Measurements from ENCODE around the gene C16orf92.
A peak's percentile ranks its signal among the peaks of the same experiment; 100 is the strongest.

The C16orf92 gene

GRCh38 chr16:30006095-30006473 is 16.9 kb upstream of the C16orf92 start:
- H4K8ac ChIP-seq (ENCODE audit: low read depth, low read length): no peak overlapping the region
- H3K23ac ChIP-seq (ENCODE audit: low read length): no peak overlapping the region
- peaks cover 2% of the 10 kb centered on the region for H3K36me3 ChIP-seq (ENCODE audit: control insufficient read depth, insufficient read depth, low read length)
- no peak overlapping the region for H2BK5ac ChIP-seq (ENCODE audit: low read length)
- H3K79me2 ChIP-seq (ENCODE audit: control insufficient read depth, insufficient read depth, low read length): no peaks in the 10 kb centered on the region
- H3K79me1 ChIP-seq (ENCODE audit: low read length): no peaks in the 10 kb centered on the region
- H3K4me2 ChIP-seq (ENCODE audit: low read length): no peak overlapping the region
- no peak overlapping the region for H3K4me3 ChIP-seq (ENCODE audit: low read length)
- no peak for DNase-seq
- no peak overlapping the region for H3K56ac ChIP-seq (ENCODE audit: low read length)
- H3K18ac ChIP-seq (ENCODE audit: low read length): no peak overlapping the region
- H3K27ac ChIP-seq (ENCODE audit: low read depth, low read length): no peak overlapping the region
- no peaks in the 10 kb centered on the region for H3K4me1 ChIP-seq (ENCODE audit: control insufficient read depth, low read depth, low read length)
- no CpG with 5 or more reads among the region's 18 CpGs for WGBS (ENCODE audit: extremely low coverage, insufficient coverage, low lambda C conversion rate)
- no peak overlapping the region for H3K4ac ChIP-seq (ENCODE audit: low read depth, low read length)
- no peak overlapping the region for H2BK120ac ChIP-seq (ENCODE audit: low read depth, low read length)
- no peaks in the 10 kb centered on the region for H3K27me3 ChIP-seq (ENCODE audit: insufficient read depth, low read length, poor library complexity)
- no peak overlapping the region for H4K5ac ChIP-seq (ENCODE audit: low read length)
- H2AK5ac ChIP-seq (ENCODE audit: low read length): no peak overlapping the region
- no peak overlapping the region for H3K9ac ChIP-seq (ENCODE audit: low read length)
- H2BK15ac ChIP-seq (replicated peaks; ENCODE audit: low read depth): no peak overlapping the region

DNA sequence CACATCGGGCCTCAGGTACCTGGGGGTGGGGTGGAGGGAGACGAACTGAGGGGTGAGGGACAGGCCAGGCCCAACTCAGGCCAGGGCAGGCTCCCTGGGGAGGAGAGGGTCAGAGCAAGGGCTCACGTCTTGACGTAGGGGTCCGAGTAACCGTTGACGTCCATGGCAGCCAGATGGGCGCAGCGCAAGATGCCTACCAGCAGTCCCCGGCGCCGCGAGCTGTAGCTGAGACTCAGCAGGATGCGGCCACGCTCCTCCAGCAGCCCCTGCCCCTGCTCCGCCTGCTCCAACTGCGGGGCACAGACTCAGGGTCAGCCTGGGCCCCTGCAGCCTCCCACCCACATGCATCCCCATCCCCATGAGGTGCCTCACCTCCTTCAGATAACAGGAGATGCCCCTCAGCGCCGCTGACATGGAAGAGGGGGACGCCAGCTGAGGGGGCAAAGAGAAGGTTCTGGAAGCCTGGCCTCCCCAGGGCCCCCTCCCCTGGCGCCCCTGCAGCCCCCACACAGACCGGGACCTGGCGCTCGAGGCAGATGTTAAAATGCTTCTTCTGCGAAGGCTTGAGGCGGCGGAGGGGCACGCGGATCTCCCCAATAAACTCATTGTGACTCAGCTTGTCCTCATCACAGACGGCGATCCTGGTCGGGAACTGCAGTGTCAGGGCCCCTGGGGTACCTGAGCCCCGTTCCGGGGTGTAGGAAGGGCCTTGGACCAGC is 16.2 kb upstream of the C16orf92 start:
- no peak overlapping the region for H4K5ac ChIP-seq (ENCODE audit: low read length)
- DNase-seq: no peak
- H2BK5ac ChIP-seq (ENCODE audit: low read length): no peak overlapping the region
- no peak overlapping the region for H3K56ac ChIP-seq (ENCODE audit: low read length)
- no peak overlapping the region for H3K23ac ChIP-seq (ENCODE audit: low read length)
- H3K18ac ChIP-seq (ENCODE audit: low read length): no peak overlapping the region
- H3K27ac ChIP-seq (ENCODE audit: low read depth, low read length): no peak overlapping the region
- no peak overlapping the region for H3K4ac ChIP-seq (ENCODE audit: low read depth, low read length)
- H3K36me3 ChIP-seq (ENCODE audit: control insufficient read depth, insufficient read depth, low read length): peaks cover 2% of the 10 kb centered on the region
- no peak overlapping the region for H2AK5ac ChIP-seq (ENCODE audit: low read length)
- no peaks in the 10 kb centered on the region for H3K79me2 ChIP-seq (ENCODE audit: control insufficient read depth, insufficient read depth, low read length)
- WGBS (ENCODE audit: extremely low coverage, insufficient coverage, low lambda C conversion rate): no CpG with 5 or more reads among the region's 34 CpGs
- no peaks in the 10 kb centered on the region for H3K27me3 ChIP-seq (ENCODE audit: insufficient read depth, low read length, poor library complexity)
- no peak overlapping the region for H3K4me2 ChIP-seq (ENCODE audit: low read length)
- no peaks in the 10 kb centered on the region for H3K79me1 ChIP-seq (ENCODE audit: low read length)
- no peaks in the 10 kb centered on the region for H3K4me1 ChIP-seq (ENCODE audit: control insufficient read depth, low read depth, low read length)
- H2BK15ac ChIP-seq (replicated peaks; ENCODE audit: low read depth): no peak overlapping the region
- no peak overlapping the region for H2BK120ac ChIP-seq (ENCODE audit: low read depth, low read length)
- H4K8ac ChIP-seq (ENCODE audit: low read depth, low read length): no peak overlapping the region
- no peak overlapping the region for H3K9ac ChIP-seq (ENCODE audit: low read length)
- H3K4me3 ChIP-seq (ENCODE audit: low read length): no peak overlapping the region

DNA sequence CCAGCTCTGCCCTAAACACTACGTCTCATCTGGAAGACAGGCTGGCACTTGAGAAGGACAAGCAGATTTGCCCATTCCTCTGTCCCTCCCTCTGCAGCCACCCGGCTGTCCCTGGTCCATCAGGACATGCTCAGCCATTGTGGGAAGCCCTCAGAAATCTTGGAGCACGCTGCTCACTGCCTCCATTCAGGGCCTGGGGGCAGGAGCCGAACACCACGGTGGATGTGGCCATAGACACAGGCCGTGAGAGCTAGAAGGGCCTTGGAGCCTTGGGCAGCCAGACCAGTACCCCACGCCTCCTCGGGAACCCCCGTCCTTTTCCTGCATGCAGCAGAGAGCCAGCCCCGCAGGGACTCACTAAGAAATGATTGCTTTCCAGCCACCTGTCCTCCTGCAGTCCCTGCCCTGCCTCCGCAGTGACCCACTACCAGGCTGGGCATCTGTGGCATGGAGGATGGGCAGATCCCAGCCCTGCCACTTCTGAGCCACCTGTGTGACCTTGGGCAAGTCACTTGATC is 15.6 kb upstream of the C16orf92 start:
- Histone ChIP-seq H3K4me3 (ENCODE audit: low read length) (no peak overlapping the region), H3K79me2 (ENCODE audit: control insufficient read depth, insufficient read depth, low read length) (no peaks in the 10 kb centered on the region)

GRCh38 chr16:30009085-30009862 is 13.7 kb upstream of the C16orf92 start:
- H4K8ac ChIP-seq (ENCODE audit: low read depth, low read length): no peak overlapping the region
- H3K4ac ChIP-seq (ENCODE audit: low read depth, low read length): no peak overlapping the region
- no peaks in the 10 kb centered on the region for H3K79me2 ChIP-seq (ENCODE audit: control insufficient read depth, insufficient read depth, low read length)
- no CpG with 5 or more reads among the region's 26 CpGs for WGBS (ENCODE audit: extremely low coverage, insufficient coverage, low lambda C conversion rate)
- H3K79me1 ChIP-seq (ENCODE audit: low read length): no peaks in the 10 kb centered on the region
- no peak overlapping the region for H2BK5ac ChIP-seq (ENCODE audit: low read length)
- H3K27ac ChIP-seq (ENCODE audit: low read depth, low read length): no peak overlapping the region
- H3K4me2 ChIP-seq (ENCODE audit: low read length): no peak overlapping the region
- H3K23ac ChIP-seq (ENCODE audit: low read length): no peak overlapping the region
- no peak overlapping the region for H3K9ac ChIP-seq (ENCODE audit: low read length)
- H2AK5ac ChIP-seq (ENCODE audit: low read length): no peak overlapping the region
- no peak overlapping the region for H3K4me3 ChIP-seq (ENCODE audit: low read length)
- no peaks in the 10 kb centered on the region for H3K36me3 ChIP-seq (ENCODE audit: control insufficient read depth, insufficient read depth, low read length)
- no peak overlapping the region for H3K18ac ChIP-seq (ENCODE audit: low read length)
- H3K27me3 ChIP-seq (ENCODE audit: insufficient read depth, low read length, poor library complexity): no peaks in the 10 kb centered on the region
- H3K4me1 ChIP-seq (ENCODE audit: control insufficient read depth, low read depth, low read length): no peaks in the 10 kb centered on the region
- H2BK15ac ChIP-seq (replicated peaks; ENCODE audit: low read depth): no peak overlapping the region
- DNase-seq: no peak
- no peak overlapping the region for H4K5ac ChIP-seq (ENCODE audit: low read length)
- no peak overlapping the region for H2BK120ac ChIP-seq (ENCODE audit: low read depth, low read length)
- H3K56ac ChIP-seq (ENCODE audit: low read length): no peak overlapping the region

More for the DNA sequence above, 15.6 kb upstream of the C16orf92 start:
- Histone ChIP-seq H3K4ac (ENCODE audit: low read depth, low read length) (no peak overlapping the region), H2BK120ac (ENCODE audit: low read depth, low read length) (no peak overlapping the region), H3K27ac (ENCODE audit: low read depth, low read length) (no peak overlapping the region), H3K9ac (ENCODE audit: low read length) (no peak overlapping the region), H4K5ac (ENCODE audit: low read length) (no peak overlapping the region), H2BK15ac (replicated peaks; ENCODE audit: low read depth) (no peak overlapping the region), H4K8ac (ENCODE audit: low read depth, low read length) (no peak overlapping the region), H3K36me3 (ENCODE audit: control insufficient read depth, insufficient read depth, low read length) (peaks cover 2% of the 10 kb centered on the region), H2BK5ac (ENCODE audit: low read length) (no peak overlapping the region), H3K4me2 (ENCODE audit: low read length) (no peak overlapping the region), H3K79me1 (ENCODE audit: low read length) (no peaks in the 10 kb centered on the region), H3K23ac (ENCODE audit: low read length) (no peak overlapping the region), H3K18ac (ENCODE audit: low read length) (no peak overlapping the region), H3K4me1 (ENCODE audit: control insufficient read depth, low read depth, low read length) (no peaks in the 10 kb centered on the region), H3K56ac (ENCODE audit: low read length) (no peak overlapping the region), H2AK5ac (ENCODE audit: low read length) (no peak overlapping the region), H3K27me3 (ENCODE audit: insufficient read depth, low read length, poor library complexity) (no peaks in the 10 kb centered on the region)
- no CpG with 5 or more reads among the region's 11 CpGs for WGBS (ENCODE audit: extremely low coverage, insufficient coverage, low lambda C conversion rate)
- DNase-seq: no peak

- no peaks in the 10 kb centered on the region for H3K36me3 ChIP-seq (ENCODE audit: control insufficient read depth, insufficient read depth, low read length)
- no peak overlapping the region for H3K18ac ChIP-seq (ENCODE audit: low read length)
- no peaks in the 10 kb centered on the region for H3K79me1 ChIP-seq (ENCODE audit: low read length)
- H3K4ac ChIP-seq (ENCODE audit: low read depth, low read length): no peak overlapping the region
- no peak overlapping the region for H4K5ac ChIP-seq (ENCODE audit: low read length)
- H3K56ac ChIP-seq (ENCODE audit: low read length): peak overlapping the region; percentile 40
- peak overlapping the region; percentile 40 for H3K9ac ChIP-seq (ENCODE audit: low read length)
- no peak overlapping the region for H2BK120ac ChIP-seq (ENCODE audit: low read depth, low read length)
- no peak for DNase-seq
- no CpG with 5 or more reads among the region's 34 CpGs for WGBS (ENCODE audit: extremely low coverage, insufficient coverage, low lambda C conversion rate)
- H3K4me3 ChIP-seq (ENCODE audit: low read length): no peak overlapping the region
- H2AK5ac ChIP-seq (ENCODE audit: low read length): no peak overlapping the region
- H3K79me2 ChIP-seq (ENCODE audit: control insufficient read depth, insufficient read depth, low read length): no peaks in the 10 kb centered on the region
- no peaks in the 10 kb centered on the region for H3K27me3 ChIP-seq (ENCODE audit: insufficient read depth, low read length, poor library complexity)
- no peak overlapping the region for H4K8ac ChIP-seq (ENCODE audit: low read depth, low read length)
- H2BK5ac ChIP-seq (ENCODE audit: low read length): no peak overlapping the region
- no peaks in the 10 kb centered on the region for H3K4me1 ChIP-seq (ENCODE audit: control insufficient read depth, low read depth, low read length)
- peak overlapping the region; percentile 80 for H3K23ac ChIP-seq (ENCODE audit: low read length)
- H3K27ac ChIP-seq (ENCODE audit: low read depth, low read length): no peak overlapping the region
- H2BK15ac ChIP-seq (replicated peaks; ENCODE audit: low read depth): no peak overlapping the region
- peak overlapping the region; percentile 85 for H3K4me2 ChIP-seq (ENCODE audit: low read length)
These were observed 12.8 kb upstream of the C16orf92 start for GRCh38 chr16:30009990-30010843.
